ENCODE results near the gene MYO3A.
"Not testable (repeated sequence)": the region's sequence is repeated elsewhere in the genome, so short reads cannot be mapped to it uniquely, and the experiment has no call there.

The MYO3A gene

DNA sequence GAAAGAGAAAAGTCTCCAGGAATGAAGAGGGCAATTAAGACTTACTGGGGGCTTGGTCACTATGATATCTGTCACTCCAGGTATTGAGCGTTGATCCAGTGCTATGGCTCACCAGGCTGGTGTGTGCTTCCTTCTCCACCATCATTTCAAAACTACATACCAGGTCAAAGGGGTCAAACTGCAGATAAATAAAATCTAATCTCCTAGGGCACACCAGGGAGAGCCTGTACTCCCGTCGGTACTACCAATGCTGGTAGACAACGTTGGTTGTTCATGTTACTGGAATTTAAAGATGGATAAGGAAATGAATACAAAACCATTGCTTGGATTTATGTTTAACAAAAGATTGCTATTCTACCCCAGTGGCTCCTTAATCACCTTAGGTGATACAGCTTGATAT lies 118.3 kb downstream of the MYO3A start:
- Histone ChIP-seq H2AFZ (ENCODE audit: low read depth, low read length, severe bottlenecking) (no peak overlapping the region), H3K36me3 (ENCODE audit: low read length) (no peaks in the 10 kb centered on the region), H3K4me2 (ENCODE audit: low read depth, low read length, poor library complexity, severe bottlenecking) (no peak overlapping the region), H3K9me2 (replicated peaks; ENCODE audit: insufficient read depth, low read length) (no peaks in the 10 kb centered on the region), H3K79me2 (ENCODE audit: insufficient read depth, low read length) (no peaks in the 10 kb centered on the region), H3K9me3 (ENCODE audit: insufficient read depth, low read length) (no peaks in the 10 kb centered on the region), H3K27me3 (ENCODE audit: low read length) (no peaks in the 10 kb centered on the region), H3K4me3 (ENCODE audit: insufficient read depth, low read length, poor library complexity, severe bottlenecking) (no peak overlapping the region), H3K9ac (ENCODE audit: low read length) (no peak overlapping the region), H3F3A (ENCODE audit: insufficient read depth) (no peaks in the 10 kb centered on the region), H3K27ac (ENCODE audit: low read depth, low read length) (no peak overlapping the region), H4K20me1 (ENCODE audit: low read depth, low read length) (no peaks in the 10 kb centered on the region)
- no peak for TF ChIP-seq EZH2phosphoT487 (conservative IDR thresholded peaks at IDR 0.05; ENCODE audit: low read length)
- TF ChIP-seq CTCF (IDR thresholded peaks at IDR 0.05; ENCODE audit: insufficient read depth, low read length, poor library complexity, severe bottlenecking): no peak

- no peak overlapping the region for H3K9ac ChIP-seq (ENCODE audit: low read length)
- H3K27ac ChIP-seq (ENCODE audit: low read depth, low read length): no peak overlapping the region
- no peak overlapping the region for H2AFZ ChIP-seq (ENCODE audit: low read depth, low read length, severe bottlenecking)
- no peaks in the 10 kb centered on the region for H3K9me3 ChIP-seq (ENCODE audit: insufficient read depth, low read length)
- no peaks in the 10 kb centered on the region for H3F3A ChIP-seq (ENCODE audit: insufficient read depth)
- H3K4me2 ChIP-seq (ENCODE audit: low read depth, low read length, poor library complexity, severe bottlenecking): no peak overlapping the region
- no peaks in the 10 kb centered on the region for H3K27me3 ChIP-seq (ENCODE audit: low read length)
- no peaks in the 10 kb centered on the region for H4K20me1 ChIP-seq (ENCODE audit: low read depth, low read length)
- H3K4me3 ChIP-seq (ENCODE audit: insufficient read depth, low read length, poor library complexity, severe bottlenecking): no peak overlapping the region
- no peaks in the 10 kb centered on the region for H3K36me3 ChIP-seq (ENCODE audit: low read length)
- no peaks in the 10 kb centered on the region for H3K9me2 ChIP-seq (replicated peaks; ENCODE audit: insufficient read depth, low read length)
- TF ChIP-seq EZH2phosphoT487 (conservative IDR thresholded peaks at IDR 0.05; ENCODE audit: low read length) (no peak), CTCF (IDR thresholded peaks at IDR 0.05; ENCODE audit: insufficient read depth, low read length, poor library complexity, severe bottlenecking) (no peak)
- no peaks in the 10 kb centered on the region for H3K79me2 ChIP-seq (ENCODE audit: insufficient read depth, low read length)
Measured at GRCh38 chr10:26057466-26057865, 123.4 kb downstream of the MYO3A start.

GRCh38 chr10:26064106-26064505 lies 130.1 kb downstream of the MYO3A start:
- no peaks in the 10 kb centered on the region for H3K79me2 ChIP-seq (ENCODE audit: insufficient read depth, low read length)
- no peak overlapping the region for H3K4me2 ChIP-seq (ENCODE audit: low read depth, low read length, poor library complexity, severe bottlenecking)
- no peak overlapping the region for H2AFZ ChIP-seq (ENCODE audit: low read depth, low read length, severe bottlenecking)
- H3F3A ChIP-seq (ENCODE audit: insufficient read depth): no peaks in the 10 kb centered on the region
- H3K9me2 ChIP-seq (replicated peaks; ENCODE audit: insufficient read depth, low read length): no peaks in the 10 kb centered on the region
- no peaks in the 10 kb centered on the region for H4K20me1 ChIP-seq (ENCODE audit: low read depth, low read length)
- TF ChIP-seq EZH2phosphoT487 (conservative IDR thresholded peaks at IDR 0.05; ENCODE audit: low read length) (no peak), CTCF (IDR thresholded peaks at IDR 0.05; ENCODE audit: insufficient read depth, low read length, poor library complexity, severe bottlenecking) (no peak)
- no peaks in the 10 kb centered on the region for H3K9me3 ChIP-seq (ENCODE audit: insufficient read depth, low read length)
- H3K36me3 ChIP-seq (ENCODE audit: low read length): no peaks in the 10 kb centered on the region
- no peak overlapping the region for H3K27ac ChIP-seq (ENCODE audit: low read depth, low read length)
- H3K27me3 ChIP-seq (ENCODE audit: low read length): no peaks in the 10 kb centered on the region
- H3K4me3 ChIP-seq (ENCODE audit: insufficient read depth, low read length, poor library complexity, severe bottlenecking): no peak overlapping the region
- no peak overlapping the region for H3K9ac ChIP-seq (ENCODE audit: low read length)

GRCh38 chr10:26067680-26068079 lies 133.7 kb downstream of the MYO3A start:
- no peaks in the 10 kb centered on the region for H3K27me3 ChIP-seq (ENCODE audit: low read length)
- H4K20me1 ChIP-seq (ENCODE audit: low read depth, low read length): no peaks in the 10 kb centered on the region
- no peak overlapping the region for H3K4me3 ChIP-seq (ENCODE audit: insufficient read depth, low read length, poor library complexity, severe bottlenecking)
- no peak for TF ChIP-seq CTCF (IDR thresholded peaks at IDR 0.05; ENCODE audit: insufficient read depth, low read length, poor library complexity, severe bottlenecking)
- no peak for TF ChIP-seq EZH2phosphoT487 (conservative IDR thresholded peaks at IDR 0.05; ENCODE audit: low read length)
- no peaks in the 10 kb centered on the region for H3K9me2 ChIP-seq (replicated peaks; ENCODE audit: insufficient read depth, low read length)
- no peaks in the 10 kb centered on the region for H3K36me3 ChIP-seq (ENCODE audit: low read length)
- H3K4me2 ChIP-seq (ENCODE audit: low read depth, low read length, poor library complexity, severe bottlenecking): no peak overlapping the region
- H3K9me3 ChIP-seq (ENCODE audit: insufficient read depth, low read length): no peaks in the 10 kb centered on the region
- no peak overlapping the region for H2AFZ ChIP-seq (ENCODE audit: low read depth, low read length, severe bottlenecking)
- no peaks in the 10 kb centered on the region for H3K79me2 ChIP-seq (ENCODE audit: insufficient read depth, low read length)
- H3F3A ChIP-seq (ENCODE audit: insufficient read depth): no peaks in the 10 kb centered on the region
- H3K9ac ChIP-seq (ENCODE audit: low read length): no peak overlapping the region
- no peak overlapping the region for H3K27ac ChIP-seq (ENCODE audit: low read depth, low read length)

GRCh38 chr10:26080971-26081370 lies 146.9 kb downstream of the MYO3A start:
- H3K9me3 ChIP-seq (ENCODE audit: insufficient read depth, low read length); H3K79me2 ChIP-seq (ENCODE audit: insufficient read depth, low read length); H2AFZ ChIP-seq (ENCODE audit: low read depth, low read length, severe bottlenecking); H3K27me3 ChIP-seq (ENCODE audit: low read length); H3K4me2 ChIP-seq (ENCODE audit: low read depth, low read length, poor library complexity, severe bottlenecking); H3K4me3 ChIP-seq (ENCODE audit: insufficient read depth, low read length, poor library complexity, severe bottlenecking); H3K9ac ChIP-seq (ENCODE audit: low read length); H4K20me1 ChIP-seq (ENCODE audit: low read depth, low read length); H3K9me2 ChIP-seq (replicated peaks; ENCODE audit: insufficient read depth, low read length); H3K36me3 ChIP-seq (ENCODE audit: low read length); H3F3A ChIP-seq (ENCODE audit: insufficient read depth); H3K27ac ChIP-seq (ENCODE audit: low read depth, low read length): not testable (repeated sequence)

Measured in SU-DHL-6 (cell line).